HG02642 (cell line): ENCODE data around the gene ECHDC1.

Experiments
- ATAC-seq: cut with Tn5 transposase; IDR thresholded peaks from one replicate; pipeline ENCODE4 v1.9.1; 2021; ENCODE audit warnings: mild to moderate bottlenecking; ENCODE audit not compliant: unreplicated experiment, poor library complexity

Gene ECHDC1

DNA sequence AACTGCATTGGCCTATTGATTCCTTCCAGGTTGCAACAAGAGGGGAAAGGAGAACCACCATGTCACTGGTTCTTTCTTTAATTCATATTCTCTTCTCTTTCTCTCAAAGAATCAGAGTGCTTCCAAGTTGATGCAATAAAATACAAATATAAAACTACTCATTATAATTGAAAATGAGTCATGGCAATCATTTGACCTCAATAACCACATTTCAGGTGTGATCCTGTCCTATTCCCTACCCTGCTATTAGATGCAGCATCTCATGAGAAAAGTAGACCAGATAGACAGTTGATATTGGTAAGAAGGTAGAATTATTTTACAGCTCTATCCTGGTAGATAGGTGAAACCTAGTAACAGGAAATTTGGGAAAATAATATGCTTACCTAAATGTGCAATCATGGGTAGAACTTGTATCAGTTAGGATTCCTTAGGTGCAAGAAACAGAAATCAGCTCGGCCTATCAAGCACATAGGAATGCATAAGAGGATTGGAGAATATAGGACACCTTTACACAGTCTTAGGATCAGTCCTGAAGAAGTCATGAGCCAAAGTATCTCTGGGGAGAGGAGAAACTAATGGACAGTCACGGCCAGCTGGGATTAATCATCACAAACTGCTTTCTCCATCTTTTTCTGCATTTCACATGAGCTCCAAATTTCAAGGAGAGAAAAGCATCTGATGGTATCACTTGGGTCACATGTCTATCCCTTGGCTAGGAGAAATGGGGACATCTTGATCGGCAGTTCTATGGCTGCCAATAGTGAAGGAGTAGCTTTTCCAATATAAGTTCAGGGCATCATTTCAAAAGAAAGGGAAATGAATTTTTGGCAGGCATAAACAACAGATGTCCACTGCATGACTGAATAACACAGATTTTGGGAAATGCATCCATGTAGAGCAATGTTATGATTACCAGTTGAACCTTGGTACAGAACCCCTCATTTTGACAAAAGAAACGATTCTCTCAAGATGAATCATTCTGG is 96.0 kb downstream of the ECHDC1 start:
- ATAC-seq = no peak

DNA sequence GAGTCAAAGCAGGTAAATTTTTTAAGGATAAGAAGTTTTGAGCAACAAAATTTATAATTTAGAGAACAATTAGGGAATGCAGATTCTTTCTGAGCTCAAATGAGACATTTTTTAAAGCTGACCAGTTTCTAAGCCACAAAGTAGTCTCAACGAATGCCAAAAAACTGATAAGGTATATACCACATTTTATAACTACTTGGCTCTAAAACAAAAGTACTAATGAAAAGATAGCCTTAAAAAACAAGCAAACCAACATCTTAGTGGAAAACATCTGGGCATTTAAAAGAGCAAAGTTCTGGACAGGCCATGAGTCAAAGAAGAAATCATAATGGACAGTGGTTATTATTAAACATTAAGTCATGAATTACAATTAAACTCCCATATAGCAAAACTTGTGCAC is 99.9 kb downstream of the ECHDC1 start:
- ATAC-seq = no peak
